ENCODE results near the gene FBXO24. TPM values are rescaled to one million over a fixed set of nuclear protein-coding genes. Genes with fewer than 3 reads are reported as not detected.
"Not testable (repeated sequence)": the region's sequence is repeated elsewhere in the genome, so short reads cannot be mapped to it uniquely, and the experiment has no call there.

The FBXO24 gene, protein sequence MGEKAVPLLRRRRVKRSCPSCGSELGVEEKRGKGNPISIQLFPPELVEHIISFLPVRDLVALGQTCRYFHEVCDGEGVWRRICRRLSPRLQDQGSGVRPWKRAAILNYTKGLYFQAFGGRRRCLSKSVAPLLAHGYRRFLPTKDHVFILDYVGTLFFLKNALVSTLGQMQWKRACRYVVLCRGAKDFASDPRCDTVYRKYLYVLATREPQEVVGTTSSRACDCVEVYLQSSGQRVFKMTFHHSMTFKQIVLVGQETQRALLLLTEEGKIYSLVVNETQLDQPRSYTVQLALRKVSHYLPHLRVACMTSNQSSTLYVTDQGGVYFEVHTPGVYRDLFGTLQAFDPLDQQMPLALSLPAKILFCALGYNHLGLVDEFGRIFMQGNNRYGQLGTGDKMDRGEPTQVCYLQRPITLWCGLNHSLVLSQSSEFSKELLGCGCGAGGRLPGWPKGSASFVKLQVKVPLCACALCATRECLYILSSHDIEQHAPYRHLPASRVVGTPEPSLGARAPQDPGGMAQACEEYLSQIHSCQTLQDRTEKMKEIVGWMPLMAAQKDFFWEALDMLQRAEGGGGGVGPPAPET
- total RNA-seq, result under 1 TPM in 3 of 5 donors, not detected in 2; 0.37 to 0.45 (median 0.43) TPM
- polyA plus RNA-seq, result under 1 TPM in 2 of 3 donors, not detected in 1; 0.44 to 0.88 TPM
- long read RNA-seq, donor 1, result 0 reads
- long read RNA-seq, donor 2, partial matches to known transcripts, result 5 of 5 reads
- long read RNA-seq, donor 2, other reads (novel, unspliced or antisense), result 0 of 5 reads
- long read RNA-seq, donor 3, result 0 reads
- long read RNA-seq, donor 4, result 0 reads
- long read RNA-seq, donor 5, partial matches to known transcripts, result 11 of 11 reads
- long read RNA-seq, donor 5, other reads (novel, unspliced or antisense), result 0 of 11 reads
- long read RNA-seq, donor 6, result 0 reads
- long read RNA-seq, donor 7, result 0 reads
- long read RNA-seq, donor 8, result 0 reads
- long read RNA-seq, donor 9, result 0 reads
- long read RNA-seq, donor 10, result 0 reads

DNA sequence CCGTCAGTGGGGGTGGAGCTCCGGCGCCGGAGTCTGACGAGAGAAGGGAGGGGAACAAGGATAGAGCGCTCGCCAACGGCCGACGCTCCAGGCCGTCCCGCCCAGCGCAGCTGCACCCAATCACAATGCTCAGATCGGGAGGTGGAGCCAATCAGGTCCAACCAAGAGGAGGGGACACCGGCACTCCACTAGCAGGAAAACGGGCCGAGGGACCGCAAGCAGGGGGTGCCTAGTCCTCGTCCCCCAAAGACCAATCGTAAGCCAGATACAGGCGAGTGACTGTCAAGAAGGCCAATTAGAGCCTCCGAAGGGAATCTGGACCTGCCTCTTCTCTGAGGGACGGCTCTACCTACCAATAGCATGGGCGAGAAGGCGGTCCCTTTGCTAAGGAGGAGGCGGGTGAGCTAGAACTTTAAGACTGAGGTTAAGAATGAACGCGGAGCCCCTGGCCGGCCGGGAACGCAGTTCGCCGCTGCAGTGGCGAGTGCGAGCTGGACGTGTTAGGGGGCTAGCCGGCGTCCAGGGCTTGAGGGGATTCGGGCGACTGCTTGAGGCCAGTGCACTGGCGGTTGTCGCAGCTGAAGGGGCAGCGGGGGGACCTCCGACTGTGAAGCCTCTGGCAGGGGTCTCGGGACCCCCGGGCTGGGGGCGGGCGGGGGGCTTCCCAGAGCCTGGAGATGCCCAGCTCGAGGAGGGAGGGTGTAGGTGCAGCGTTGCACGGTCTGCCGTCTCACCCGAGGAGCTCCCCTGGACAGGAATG is at the start of gene FBXO24:
Gene FBXO24 (plus strand): TSS at position 63 of the 760 bp plus-strand sequence. CDS start 298 bp downstream, at position 361.
- Histone ChIP-seq H3K27ac (peak within 1 kb of the TSS; percentile 95 to 99 (median 99)), H3K4me1 (peaks cover 35 to 51% (median 49%) of the 10 kb centered on the region in 4 donors), H3K9me3 (no peaks in the 10 kb centered on the region), H3K4me3 (peak within 1 kb of the TSS; percentile 88 to 97 (median 90)), H3K27me3 (peaks cover 0 to 17% (median 0%) of the 10 kb centered on the region in 3 donors), H3K36me3 (peaks cover 9 to 14% (median 12%) of the 10 kb centered on the region in 4 donors)
- intact Hi-C loops (cut with DNase I; ENCODE audit: low total_unique reads), result no loop called here
- peak; percentile 99 to 100 for DNase-seq
- 0 to 1% (median 0%) methylated on average over 29 to 53 of the region's 53 CpGs for WGBS, 5 donors
- TF ChIP-seq, protein P1, sequence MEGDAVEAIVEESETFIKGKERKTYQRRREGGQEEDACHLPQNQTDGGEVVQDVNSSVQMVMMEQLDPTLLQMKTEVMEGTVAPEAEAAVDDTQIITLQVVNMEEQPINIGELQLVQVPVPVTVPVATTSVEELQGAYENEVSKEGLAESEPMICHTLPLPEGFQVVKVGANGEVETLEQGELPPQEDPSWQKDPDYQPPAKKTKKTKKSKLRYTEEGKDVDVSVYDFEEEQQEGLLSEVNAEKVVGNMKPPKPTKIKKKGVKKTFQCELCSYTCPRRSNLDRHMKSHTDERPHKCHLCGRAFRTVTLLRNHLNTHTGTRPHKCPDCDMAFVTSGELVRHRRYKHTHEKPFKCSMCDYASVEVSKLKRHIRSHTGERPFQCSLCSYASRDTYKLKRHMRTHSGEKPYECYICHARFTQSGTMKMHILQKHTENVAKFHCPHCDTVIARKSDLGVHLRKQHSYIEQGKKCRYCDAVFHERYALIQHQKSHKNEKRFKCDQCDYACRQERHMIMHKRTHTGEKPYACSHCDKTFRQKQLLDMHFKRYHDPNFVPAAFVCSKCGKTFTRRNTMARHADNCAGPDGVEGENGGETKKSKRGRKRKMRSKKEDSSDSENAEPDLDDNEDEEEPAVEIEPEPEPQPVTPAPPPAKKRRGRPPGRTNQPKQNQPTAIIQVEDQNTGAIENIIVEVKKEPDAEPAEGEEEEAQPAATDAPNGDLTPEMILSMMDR (IDR thresholded peaks at IDR 0.05), result no peak
- TF ChIP-seq POLR2AphosphoS5 (IDR thresholded peaks at IDR 0.05), result peak in 1 of 3 donors; percentile 44

- H3K27ac ChIP-seq; intact Hi-C loops (cut with DNase I; ENCODE audit: low total_unique reads); H3K9me3 ChIP-seq; H3K27me3 ChIP-seq; DNase-seq; H3K36me3 ChIP-seq; H3K4me3 ChIP-seq: not testable (repeated sequence)
- H3K4me1 ChIP-seq, result peaks cover 15 to 32% (median 30%) of the 10 kb centered on the region in 4 donors
- WGBS, 5 donors, result 84 to 96% (median 91%) methylated on average over 2 of the region's 2 CpGs
These were observed 49.4 kb upstream of the FBXO24 start for GRCh38 chr7:100536695-100537094.

DNA sequence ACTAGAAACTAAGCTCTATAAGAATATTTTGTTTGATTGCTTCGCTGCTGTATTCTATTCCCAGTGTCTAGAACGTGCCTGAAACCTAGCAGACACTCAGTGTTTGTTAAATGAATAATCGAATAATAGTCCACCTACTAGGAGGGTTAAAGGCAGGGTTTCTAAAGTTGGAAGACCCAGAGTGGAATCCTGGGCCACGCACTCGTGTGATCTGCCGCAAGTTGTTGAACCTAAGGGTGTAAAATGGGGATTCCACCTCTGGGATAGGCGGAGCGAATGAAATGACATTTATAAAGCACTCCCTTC is 47.8 kb upstream of the FBXO24 start:
- peak overlapping the region; percentile 22 to 93 (median 29) for H3K4me3 ChIP-seq
- no peak for DNase-seq
- H3K4me1 ChIP-seq, result peaks cover 30 to 47% (median 46%) of the 10 kb centered on the region in 4 donors
- no peaks in the 10 kb centered on the region for H3K36me3 ChIP-seq
- TF ChIP-seq EP300 (IDR thresholded peaks at IDR 0.05) (no peak), POLR2A (IDR thresholded peaks at IDR 0.05) (no peak), POLR2AphosphoS5 (IDR thresholded peaks at IDR 0.05) (no peak)
- TF ChIP-seq, protein P1 (IDR thresholded peaks at IDR 0.05), result no peak
- no peaks in the 10 kb centered on the region for H3K9me3 ChIP-seq
- peak overlapping the region in 4 of 5 donors; percentile 74 to 84 (median 80) for H3K27ac ChIP-seq
- 5 to 11% (median 7%) methylated on average over 8 of the region's 8 CpGs for WGBS, 5 donors
- intact Hi-C loops (cut with DNase I; ENCODE audit: low total_unique reads), result no loop called here
- no peaks in the 10 kb centered on the region for H3K27me3 ChIP-seq

GRCh38 chr7:100538654-100539435 is 47.3 kb upstream of the FBXO24 start, which contains the start of gene AGFG2:
AGFG2 (plus strand) TSS chr7:100539203; CDS start chr7:100539347, 144 bp downstream.
- no peaks in the 10 kb centered on the region for H3K9me3 ChIP-seq
- H3K4me3 ChIP-seq, result peak within 1 kb of the TSS; percentile 91 to 97 (median 92)
- peak; percentile 100 for DNase-seq
- H3K36me3 ChIP-seq, result no peaks in the 10 kb centered on the region
- 0 to 1% (median 0%) methylated on average over 41 to 60 of the region's 60 CpGs for WGBS, 5 donors
- no peaks in the 10 kb centered on the region for H3K27me3 ChIP-seq
- peak within 1 kb of the TSS; percentile 87 to 93 (median 92) for H3K27ac ChIP-seq
- H3K4me1 ChIP-seq, result peaks cover 36 to 52% (median 51%) of the 10 kb centered on the region in 4 donors
- intact Hi-C loops (cut with DNase I; ENCODE audit: low total_unique reads), result no loop called here
- TF ChIP-seq EP300 (IDR thresholded peaks at IDR 0.05) (no peak), POLR2AphosphoS5 (IDR thresholded peaks at IDR 0.05) (peak; percentile 71 to 94 (median 86)), POLR2A (IDR thresholded peaks at IDR 0.05) (peak in 2 of 4 donors; percentile 68 to 85)
- TF ChIP-seq, protein P1 (IDR thresholded peaks at IDR 0.05), result no peak

Measured in stomach (tissue), 19 donors.